PFSK-1 (cell line): ENCODE results near the gene ATG9B.

Experiments used
- FOXP2 ChIP-seq: optimal IDR thresholded peaks from 2 replicates; pipeline ENCODE3; 2011; ENCODE audit warnings: borderline replicate concordance, control low read depth, inconsistent platforms; ENCODE audit not compliant: insufficient read depth; ENCODE audit errors: extremely low read length, extremely low read depth
- POLR2AphosphoS5 ChIP-seq: IDR thresholded peaks from 2 replicates; pipeline ENCODE4 v1.6.1; 2012; ENCODE audit warnings: low read depth, mild to moderate bottlenecking, control low read depth, low read length, moderate library complexity
- SIN3A ChIP-seq: IDR thresholded peaks from 2 replicates; pipeline ENCODE4 v1.6.1; 2012; ENCODE audit warnings: mild to moderate bottlenecking, low read length, moderate library complexity, borderline replicate concordance; ENCODE audit not compliant: insufficient read depth
- TAF1 ChIP-seq: IDR thresholded peaks from 2 replicates; pipeline ENCODE4 v1.6.1; 2012; ENCODE audit warnings: low read length, control low read depth, borderline replicate concordance; ENCODE audit not compliant: insufficient read depth
- TF ChIP-seq, protein P1 (sequence below), 2 experiments: IDR thresholded peaks; 2 replicates each; pipeline versions ENCODE4 v1.6.1 to v1.8.0; 2011 to 2012; ENCODE audit warnings: low read depth in 2 of 2, low read length in 2 of 2, control low read depth in 1 of 2, inconsistent platforms in 1 of 2, mild to moderate bottlenecking in 1 of 2, moderate library complexity in 1 of 2; ENCODE audit not compliant: insufficient read depth in 1 of 2

GRCh38 chr7:151058781-151059366, 34.6 kb upstream of the ATG9B start:
- no peak; the same call in 1 of the 2 replicates for TF ChIP-seq POLR2AphosphoS5
- TF ChIP-seq TAF1: no peak
- TF ChIP-seq, protein P1, sequence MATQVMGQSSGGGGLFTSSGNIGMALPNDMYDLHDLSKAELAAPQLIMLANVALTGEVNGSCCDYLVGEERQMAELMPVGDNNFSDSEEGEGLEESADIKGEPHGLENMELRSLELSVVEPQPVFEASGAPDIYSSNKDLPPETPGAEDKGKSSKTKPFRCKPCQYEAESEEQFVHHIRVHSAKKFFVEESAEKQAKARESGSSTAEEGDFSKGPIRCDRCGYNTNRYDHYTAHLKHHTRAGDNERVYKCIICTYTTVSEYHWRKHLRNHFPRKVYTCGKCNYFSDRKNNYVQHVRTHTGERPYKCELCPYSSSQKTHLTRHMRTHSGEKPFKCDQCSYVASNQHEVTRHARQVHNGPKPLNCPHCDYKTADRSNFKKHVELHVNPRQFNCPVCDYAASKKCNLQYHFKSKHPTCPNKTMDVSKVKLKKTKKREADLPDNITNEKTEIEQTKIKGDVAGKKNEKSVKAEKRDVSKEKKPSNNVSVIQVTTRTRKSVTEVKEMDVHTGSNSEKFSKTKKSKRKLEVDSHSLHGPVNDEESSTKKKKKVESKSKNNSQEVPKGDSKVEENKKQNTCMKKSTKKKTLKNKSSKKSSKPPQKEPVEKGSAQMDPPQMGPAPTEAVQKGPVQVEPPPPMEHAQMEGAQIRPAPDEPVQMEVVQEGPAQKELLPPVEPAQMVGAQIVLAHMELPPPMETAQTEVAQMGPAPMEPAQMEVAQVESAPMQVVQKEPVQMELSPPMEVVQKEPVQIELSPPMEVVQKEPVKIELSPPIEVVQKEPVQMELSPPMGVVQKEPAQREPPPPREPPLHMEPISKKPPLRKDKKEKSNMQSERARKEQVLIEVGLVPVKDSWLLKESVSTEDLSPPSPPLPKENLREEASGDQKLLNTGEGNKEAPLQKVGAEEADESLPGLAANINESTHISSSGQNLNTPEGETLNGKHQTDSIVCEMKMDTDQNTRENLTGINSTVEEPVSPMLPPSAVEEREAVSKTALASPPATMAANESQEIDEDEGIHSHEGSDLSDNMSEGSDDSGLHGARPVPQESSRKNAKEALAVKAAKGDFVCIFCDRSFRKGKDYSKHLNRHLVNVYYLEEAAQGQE (IDR thresholded peaks at IDR 0.05; ENCODE audit: insufficient read depth in 1 of 2, low read depth in 2 of 2, low read length in 2 of 2): no peak
- TF ChIP-seq SIN3A: no peak
- no peak for TF ChIP-seq FOXP2
